ENCODE measurements around the gene SPTLC1. TPM values are rescaled to one million over a fixed set of nuclear protein-coding genes. Genes with fewer than 3 reads are reported as not detected.

Gene SPTLC1
- total and polyA plus RNA-seq, 2 of the 8 experiments (the other 6 are each of a cell fraction or from before 2014, with no cell fraction given) = 34.2 to 62.1 TPM

DNA sequence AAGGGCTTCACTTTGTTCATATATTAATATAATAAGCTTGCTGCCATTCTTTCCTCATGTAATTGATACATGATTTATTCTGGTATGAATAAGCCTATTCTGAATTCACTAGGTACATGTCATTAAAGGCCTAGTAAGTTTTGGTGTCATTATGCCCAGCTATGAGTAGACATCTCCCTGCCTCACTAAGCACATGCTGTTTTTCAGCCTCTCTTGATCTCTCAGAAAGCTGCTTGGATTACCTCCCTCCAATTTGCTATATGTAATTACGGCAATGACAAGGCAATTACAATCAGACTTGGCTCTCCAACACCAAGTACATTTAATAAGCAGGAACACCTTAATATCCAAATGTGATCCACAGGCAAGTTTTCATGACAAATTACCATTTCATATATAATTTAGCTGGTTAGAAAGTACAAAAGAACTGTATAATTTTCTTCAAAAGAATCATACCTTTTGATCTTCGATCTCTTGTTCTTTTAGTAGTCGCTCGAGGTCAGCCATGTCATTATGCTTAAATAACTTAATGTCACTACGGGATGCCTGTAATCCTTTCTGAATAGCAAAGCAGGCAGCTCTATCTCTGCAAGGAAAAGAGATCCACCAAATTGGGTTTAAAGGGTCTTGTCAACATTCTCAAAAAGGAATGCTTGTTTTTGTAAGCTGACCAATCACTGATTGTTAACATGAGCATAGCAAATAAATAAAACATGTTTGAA is 56.3 kb downstream of the SPTLC1 start:
- CTCF ChIA-PET (ENCODE audit: partially characterized antibody) = interaction anchor here (0.7 to 1.4 kb wide), 3 partner anchors 12 to 184 kb away, joined by 3 to 5 read pairs (median 4); no protein-coding TSS in a partner anchor
- TF ChIP-seq, protein P1, sequence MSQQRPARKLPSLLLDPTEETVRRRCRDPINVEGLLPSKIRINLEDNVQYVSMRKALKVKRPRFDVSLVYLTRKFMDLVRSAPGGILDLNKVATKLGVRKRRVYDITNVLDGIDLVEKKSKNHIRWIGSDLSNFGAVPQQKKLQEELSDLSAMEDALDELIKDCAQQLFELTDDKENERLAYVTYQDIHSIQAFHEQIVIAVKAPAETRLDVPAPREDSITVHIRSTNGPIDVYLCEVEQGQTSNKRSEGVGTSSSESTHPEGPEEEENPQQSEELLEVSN (IDR thresholded peaks at IDR 0.05) = no peak
- TF ChIP-seq BCL11A (IDR thresholded peaks at IDR 0.05; ENCODE audit: low read depth in 2 of 2, low read length in 2 of 2) = no peak
- TF ChIP-seq, protein P2, sequence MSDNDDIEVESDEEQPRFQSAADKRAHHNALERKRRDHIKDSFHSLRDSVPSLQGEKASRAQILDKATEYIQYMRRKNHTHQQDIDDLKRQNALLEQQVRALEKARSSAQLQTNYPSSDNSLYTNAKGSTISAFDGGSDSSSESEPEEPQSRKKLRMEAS (IDR thresholded peaks at IDR 0.05) = no peak
- TF ChIP-seq SIN3A (conservative IDR thresholded peaks at IDR 0.05 in 1 of 2, IDR thresholded peaks at IDR 0.05 in 1 of 2; ENCODE audit: low read depth in 1 of 2, low read length in 2 of 2) = no peak
- TF ChIP-seq, protein P3, sequence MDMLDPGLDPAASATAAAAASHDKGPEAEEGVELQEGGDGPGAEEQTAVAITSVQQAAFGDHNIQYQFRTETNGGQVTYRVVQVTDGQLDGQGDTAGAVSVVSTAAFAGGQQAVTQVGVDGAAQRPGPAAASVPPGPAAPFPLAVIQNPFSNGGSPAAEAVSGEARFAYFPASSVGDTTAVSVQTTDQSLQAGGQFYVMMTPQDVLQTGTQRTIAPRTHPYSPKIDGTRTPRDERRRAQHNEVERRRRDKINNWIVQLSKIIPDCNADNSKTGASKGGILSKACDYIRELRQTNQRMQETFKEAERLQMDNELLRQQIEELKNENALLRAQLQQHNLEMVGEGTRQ (IDR thresholded peaks at IDR 0.05; ENCODE audit: low read length) = no peak
- TF ChIP-seq EZH2 (IDR thresholded peaks at IDR 0.05; ENCODE audit: low read depth, low read length, severe bottlenecking) = no peak
- no peaks in the 10 kb centered on the region for H3K23me2 ChIP-seq (ENCODE audit: low read depth, low read length)
- H2BK15ac ChIP-seq (ENCODE audit: low read length) = no peak overlapping the region
- no peak overlapping the region for H4K91ac ChIP-seq (replicated peaks; ENCODE audit: insufficient read length, low read length)
- no peak overlapping the region for H3K56ac ChIP-seq (replicated peaks; ENCODE audit: insufficient read length, low read depth, low read length)
- no peak overlapping the region for H2BK12ac ChIP-seq (ENCODE audit: low read depth, low read length)
- H3K27me3 ChIP-seq (replicated peaks in 1 of 4; ENCODE audit: control insufficient read depth in 3 of 4, extremely low read depth in 1 of 4, insufficient read depth in 3 of 4, low read length in 3 of 4) = no peaks in the 10 kb centered on the region
- 0 out of 2 replicates have a peak overlapping the region, but pooled peaks have one; percentile 48 for H2AK5ac ChIP-seq (ENCODE audit: low read depth, low read length)
- no peak overlapping the region for H3K18ac ChIP-seq (ENCODE audit: extremely low read depth, low read length)
- 87% methylated on average over 5 of the region's 5 CpGs; no CpG with 5 or more reads in 1 of the 2 experiments for WGBS, 2 experiments (ENCODE audit: extremely low coverage in 1 of 2, insufficient coverage in 1 of 2, insufficient read length in 1 of 2, insufficient replicate concordance in 2 of 2, low coverage in 1 of 2, low lambda C conversion rate in 2 of 2, missing lambda C conversion rate in 1 of 2)
- H3K4me3 ChIP-seq (ENCODE audit: extremely low read depth in 1 of 4, insufficient read depth in 2 of 4, low read depth in 3 of 4, low read length in 4 of 4) = no peak overlapping the region
- H3K27ac ChIP-seq (ENCODE audit: low read depth, low read length) = no peak overlapping the region
- no peak overlapping the region for H2BK120ac ChIP-seq (replicated peaks; ENCODE audit: low read depth, low read length)
- H3K9ac ChIP-seq (replicated peaks in 1 of 4; ENCODE audit: extremely low read depth in 1 of 4, low read depth in 3 of 4, low read length in 3 of 4) = no peak overlapping the region
- no peak overlapping the region for H3K4ac ChIP-seq (replicated peaks; ENCODE audit: insufficient read length, low read depth, low read length)
- H2AFZ ChIP-seq (ENCODE audit: low read length) = no peak overlapping the region
- peaks cover 0 to 31% (median 8%) of the 10 kb centered on the region in 4 experiments; a peak in 3 of 8 replicates for H3K36me3 ChIP-seq (ENCODE audit: control insufficient read depth in 2 of 4, insufficient read depth in 4 of 4, low read length in 3 of 4)
- H3K4me2 ChIP-seq (ENCODE audit: insufficient read depth in 1 of 2, low read depth in 2 of 2, low read length in 2 of 2) = no peak overlapping the region
- H4K8ac ChIP-seq (ENCODE audit: extremely low read depth, insufficient read depth, low read length) = no peak overlapping the region
- H3K9me3 ChIP-seq (ENCODE audit: insufficient read depth in 2 of 2, low read depth in 1 of 2, low read length in 1 of 2) = peaks cover 0 to 9% of the 10 kb centered on the region in 2 experiments; a peak in 2 of 4 replicates
- FAIRE-seq (no peak), DNase-seq (ENCODE audit: low read depth in 1 of 2, low spot score in 2 of 2) (no peak)
- peaks cover 5 to 23% (median 11%) of the 10 kb centered on the region in 4 experiments for H3K4me1 ChIP-seq (replicated peaks in 1 of 4; ENCODE audit: control insufficient read depth in 3 of 4, insufficient read depth in 4 of 4, low read length in 3 of 4)
- H4K20me1 ChIP-seq (replicated peaks in 1 of 2; ENCODE audit: control insufficient read depth in 1 of 2, insufficient read depth in 2 of 2, low read length in 2 of 2) = no peaks in the 10 kb centered on the region
- no peak overlapping the region for H4K5ac ChIP-seq (ENCODE audit: insufficient read length, low read depth, low read length)
- H3K79me2 ChIP-seq (ENCODE audit: control insufficient read depth in 1 of 2, insufficient read depth in 2 of 2, low read length in 2 of 2) = peaks cover 0 to 14% of the 10 kb centered on the region in 2 experiments; a peak in 1 of 4 replicates
- no peak overlapping the region for H3K14ac ChIP-seq (ENCODE audit: insufficient read length)
- no peak overlapping the region for H2BK20ac ChIP-seq (ENCODE audit: low read length)
- H2BK5ac ChIP-seq (ENCODE audit: low read depth, low read length) = no peak overlapping the region
- H3K23ac ChIP-seq (ENCODE audit: insufficient read length) = no peak overlapping the region
- POLR2A ChIA-PET (ENCODE audit: partially characterized antibody) = interaction anchor here (1.0 kb wide), 1 partner anchor 56 kb away, joined by 3 read pairs; the partner anchor contains the start of gene SPTLC1
- no peaks in the 10 kb centered on the region for H3K79me1 ChIP-seq (ENCODE audit: low read depth, low read length)
